SU-DHL-6 (cell line): ENCODE measurements around the gene OSCP1.

Source experiments
- EZH2phosphoT487 ChIP-seq: fragments of 200-600 bp; sonication (generic), shearing (Covaris generic); conservative IDR thresholded peaks from 2 replicates; pipeline ENCODE4 v1.6.1; 2018; ENCODE audit warnings: mild to moderate bottlenecking, antibody characterized with exemption, low read length, moderate library complexity, mixed read lengths
- TF ChIP-seq, protein P1 (sequence below): fragments of 200-600 bp; sonication (generic); IDR thresholded peaks from one replicate; pipeline ENCODE4 v1.5.1; 2017; ENCODE audit warnings: antibody characterized with exemption, mild to moderate bottlenecking, low read length, moderate library complexity; ENCODE audit not compliant: insufficient read depth, poor library complexity, severe bottlenecking

DNA sequence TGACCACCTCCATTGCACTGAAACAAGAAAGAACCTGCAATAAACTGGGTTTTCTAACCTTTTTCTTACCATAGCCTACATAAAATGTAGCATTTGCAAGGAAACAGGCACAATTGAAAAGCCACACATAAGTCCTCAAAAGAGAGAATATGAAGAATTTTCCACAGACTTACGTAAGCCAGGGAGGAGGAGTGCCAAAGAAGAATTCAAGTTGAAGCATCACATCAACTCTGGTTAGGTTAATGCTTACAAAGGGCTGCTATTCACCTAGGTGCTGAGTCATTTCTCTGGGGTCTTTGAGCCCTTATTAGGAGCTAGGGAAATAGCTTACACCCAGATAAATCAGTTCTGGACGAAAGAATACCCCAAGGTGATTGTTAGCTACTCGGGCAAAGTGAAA lies 9.6 kb downstream of the OSCP1 start:
- TF ChIP-seq, protein P1, sequence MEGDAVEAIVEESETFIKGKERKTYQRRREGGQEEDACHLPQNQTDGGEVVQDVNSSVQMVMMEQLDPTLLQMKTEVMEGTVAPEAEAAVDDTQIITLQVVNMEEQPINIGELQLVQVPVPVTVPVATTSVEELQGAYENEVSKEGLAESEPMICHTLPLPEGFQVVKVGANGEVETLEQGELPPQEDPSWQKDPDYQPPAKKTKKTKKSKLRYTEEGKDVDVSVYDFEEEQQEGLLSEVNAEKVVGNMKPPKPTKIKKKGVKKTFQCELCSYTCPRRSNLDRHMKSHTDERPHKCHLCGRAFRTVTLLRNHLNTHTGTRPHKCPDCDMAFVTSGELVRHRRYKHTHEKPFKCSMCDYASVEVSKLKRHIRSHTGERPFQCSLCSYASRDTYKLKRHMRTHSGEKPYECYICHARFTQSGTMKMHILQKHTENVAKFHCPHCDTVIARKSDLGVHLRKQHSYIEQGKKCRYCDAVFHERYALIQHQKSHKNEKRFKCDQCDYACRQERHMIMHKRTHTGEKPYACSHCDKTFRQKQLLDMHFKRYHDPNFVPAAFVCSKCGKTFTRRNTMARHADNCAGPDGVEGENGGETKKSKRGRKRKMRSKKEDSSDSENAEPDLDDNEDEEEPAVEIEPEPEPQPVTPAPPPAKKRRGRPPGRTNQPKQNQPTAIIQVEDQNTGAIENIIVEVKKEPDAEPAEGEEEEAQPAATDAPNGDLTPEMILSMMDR, result no peak
- TF ChIP-seq EZH2phosphoT487, result no peak
